Measurements from ENCODE around the gene CDK7. TPM values are rescaled to one million over a fixed set of nuclear protein-coding genes. Genes with fewer than 3 reads are reported as not detected.

CDK7 gene
- total RNA-seq, 1 donor, result 50.8 TPM

GRCh38 chr5:69299625-69300024 lies 64.9 kb downstream of the CDK7 start:
- no peak overlapping the region for H3K4me3 ChIP-seq (ENCODE audit: low read depth, low read length)
- no peak for TF ChIP-seq CTCF (IDR thresholded peaks at IDR 0.05; ENCODE audit: insufficient read depth, low read length)
- DNase-seq (ENCODE audit: low read depth), result no peak

- no peak for DNase-seq (ENCODE audit: low read depth)
- no peak for TF ChIP-seq CTCF (IDR thresholded peaks at IDR 0.05; ENCODE audit: insufficient read depth, low read length)
- no peak overlapping the region for H3K4me3 ChIP-seq (ENCODE audit: low read depth, low read length)
Measured at GRCh38 chr5:69300537-69301203, 66.0 kb downstream of the CDK7 start.

- H3K4me3 ChIP-seq (ENCODE audit: low read depth, low read length), result no peak overlapping the region
- no peak for TF ChIP-seq CTCF (IDR thresholded peaks at IDR 0.05; ENCODE audit: insufficient read depth, low read length)
- no peak for DNase-seq (ENCODE audit: low read depth)
Measured at GRCh38 chr5:69305512-69305911, 70.8 kb downstream of the CDK7 start.

- no peak for DNase-seq (ENCODE audit: low read depth)
- TF ChIP-seq CTCF (IDR thresholded peaks at IDR 0.05; ENCODE audit: insufficient read depth, low read length), result no peak
- no peak overlapping the region for H3K4me3 ChIP-seq (ENCODE audit: low read depth, low read length)
Measured at GRCh38 chr5:69308046-69308553, 73.4 kb downstream of the CDK7 start.

GRCh38 chr5:69309380-69309779 lies 74.7 kb downstream of the CDK7 start:
- no peak for DNase-seq (ENCODE audit: low read depth)
- TF ChIP-seq CTCF (IDR thresholded peaks at IDR 0.05; ENCODE audit: insufficient read depth, low read length), result no peak

GRCh38 chr5:69312459-69313160 lies 77.9 kb downstream of the CDK7 start:
- DNase-seq (ENCODE audit: low read depth), result no peak
- H3K4me3 ChIP-seq (ENCODE audit: low read depth, low read length), result no peak overlapping the region
- TF ChIP-seq CTCF (IDR thresholded peaks at IDR 0.05; ENCODE audit: insufficient read depth, low read length), result no peak

More at GRCh38 chr5:69309380-69309779, 74.7 kb downstream of the CDK7 start:
- no peak overlapping the region for H3K4me3 ChIP-seq (ENCODE audit: low read depth, low read length)
